Suprapubic skin (tissue), 4 donors: Measurements from ENCODE around the gene TANK.

Experiments
- CTCF ChIP-seq, 2 donors: fragments of 200-600 bp in 1 of 2; fragments of 450-650 bp in 1 of 2; sonication (generic) in 1 of 2; IDR thresholded peaks; one replicate each; pipeline ENCODE4 v1.5.1; 2016 to 2019; ENCODE audit warnings: antibody characterized with exemption in 2 of 2, mild to moderate bottlenecking in 1 of 2, moderate library complexity in 1 of 2
- EP300 ChIP-seq: sonication (generic); formaldehyde crosslinking; IDR thresholded peaks from one replicate; pipeline ENCODE4 v1.6.1; 2017; ENCODE audit warnings: antibody characterized with exemption
- POLR2A ChIP-seq, 2 donors: fragments of 450-650 bp; IDR thresholded peaks; one replicate each; pipeline ENCODE4 v1.6.1; 2017; ENCODE audit warnings: antibody characterized with exemption in 2 of 2, mild to moderate bottlenecking in 2 of 2, moderate library complexity in 2 of 2
- POLR2AphosphoS5 ChIP-seq, 3 donors: sonication (generic); formaldehyde crosslinking; IDR thresholded peaks; one replicate each; pipeline ENCODE4 v1.6.1; 2017; ENCODE audit warnings: antibody characterized with exemption in 3 of 3

- TF ChIP-seq CTCF (IDR thresholded peaks at IDR 0.05) (no peak), EP300 (no peak), POLR2A (IDR thresholded peaks at IDR 0.05) (no peak), POLR2AphosphoS5 (IDR thresholded peaks at IDR 0.05) (no peak)
Measured at GRCh38 chr2:161233858-161234431, 73.7 kb downstream of the TANK start.
